Peyer's patch (tissue), 4 donors: Measurements from ENCODE around the gene TMEM127.

Experiments used
- CTCF ChIP-seq, 6 experiments: fragments of 450-650 bp in 4 of 6; fragments of 200-600 bp in 2 of 6; sonication (generic) in 1 of 6; IDR thresholded peaks; one replicate each; pipeline ENCODE4 v1.5.1; 2017 to 2019; ENCODE audit warnings: antibody characterized with exemption in 6 of 6, mild to moderate bottlenecking in 3 of 6, moderate library complexity in 1 of 6
- POLR2A ChIP-seq, 2 donors: fragments of 450-650 bp; IDR thresholded peaks; one replicate each; pipeline ENCODE4 v1.5.1; 2017; ENCODE audit warnings: antibody characterized with exemption in 2 of 2, mild to moderate bottlenecking in 2 of 2, moderate library complexity in 2 of 2

GRCh38 chr2:96291751-96292150 lies 26.0 kb upstream of the TMEM127 start:
- TF ChIP-seq CTCF (IDR thresholded peaks at IDR 0.05) (no peak), POLR2A (IDR thresholded peaks at IDR 0.05) (no peak)
